CD4-positive, alpha-beta memory T cell (primary cell): ENCODE measurements around the gene SELENOV. TPM values are rescaled to one million over a fixed set of nuclear protein-coding genes. Genes with fewer than 3 reads are reported as not detected.

Experiments used
- CTCF ChIA-PET: fragments of 350-600 bp; sonication (Branson Sonifier 250); formaldehyde crosslinking; loops from one replicate; lab custom pipeline; 2021; ENCODE audit warnings: inconsistent platforms; ENCODE audit not compliant: partially characterized antibody; lab: Charles Lee
- POLR2A ChIA-PET: fragments of 350-600 bp; sonication (Branson Sonifier 250); formaldehyde crosslinking; loops from one replicate; lab custom pipeline; 2021; ENCODE audit not compliant: partially characterized antibody; lab: Charles Lee
- DNase-seq, 5 donors: peaks; one replicate each; pipeline versions ENCODE4 v3.0.0 to v3.0.0-alpha.2; 2020 to 2022; ENCODE audit warnings: mixed read lengths in 1 of 5
- H3K27ac ChIP-seq: one replicate; pipeline ENCODE4 v1.7.0; 2013; ENCODE audit warnings: low read depth, low read length
- H3K27me3 ChIP-seq: 2 replicates; pipeline ENCODE4 v1.7.0; 2013; ENCODE audit warnings: mild to moderate bottlenecking, low read length, moderate library complexity; ENCODE audit not compliant: insufficient read depth
- H3K36me3 ChIP-seq: 2 replicates; pipeline ENCODE4 v1.7.0; 2013; ENCODE audit warnings: mild to moderate bottlenecking, low read length, moderate library complexity; ENCODE audit not compliant: insufficient read depth
- H3K4me1 ChIP-seq: 2 replicates; pipeline ENCODE4 v1.7.0; 2013; ENCODE audit warnings: mild to moderate bottlenecking, low read length, moderate library complexity; ENCODE audit not compliant: insufficient read depth
- H3K4me3 ChIP-seq, 2 donors: one replicate each; pipeline ENCODE4 v1.7.0; 2013; ENCODE audit warnings: low read length in 2 of 2, mild to moderate bottlenecking in 1 of 2
- H3K9me3 ChIP-seq, 2 donors: one replicate each; pipeline ENCODE4 v1.7.0; 2013; ENCODE audit warnings: low read length in 2 of 2, control low read depth in 1 of 2; ENCODE audit not compliant: control insufficient read depth in 1 of 2
- H3K27ac Mint-ChIP-seq, 7 donors: one replicate each; pipeline ENCODE4 v1.8.0; 2020 to 2021; ENCODE audit warnings: mixed read lengths in 7 of 7, mild to moderate bottlenecking in 6 of 7, inconsistent platforms in 3 of 7, moderate library complexity in 3 of 7
- H3K27me3 Mint-ChIP-seq, 2 donors: one replicate each; pipeline ENCODE4 v1.8.0; 2020 to 2021; ENCODE audit warnings: mixed read lengths in 2 of 2
- H3K36me3 Mint-ChIP-seq, 2 donors: one replicate each; pipeline ENCODE4 v1.8.0; 2020 to 2021; ENCODE audit warnings: mixed read lengths in 2 of 2, inconsistent platforms in 1 of 2, mild to moderate bottlenecking in 1 of 2
- H3K4me1 Mint-ChIP-seq, 4 donors: one replicate each; pipeline ENCODE4 v1.8.0; 2020 to 2021; ENCODE audit warnings: mixed read lengths in 4 of 4, mild to moderate bottlenecking in 1 of 4
- H3K4me3 Mint-ChIP-seq, 8 donors: one replicate each; pipeline ENCODE4 v1.8.0; 2020 to 2021; ENCODE audit warnings: mixed read lengths in 8 of 8, mild to moderate bottlenecking in 7 of 8, moderate library complexity in 6 of 8, inconsistent platforms in 3 of 8
- H3K9me3 Mint-ChIP-seq, 8 donors: one replicate each; pipeline ENCODE4 v1.8.0; 2020 to 2021; ENCODE audit warnings: mixed read lengths in 8 of 8, mild to moderate bottlenecking in 5 of 8, inconsistent platforms in 3 of 8, moderate library complexity in 1 of 8
- intact Hi-C: fragments of 100-400 bp; cut with micrococcal nuclease; formaldehyde crosslinking; loops from one replicate; pipeline ENCODE4 v1.15.1; 2023
- polyA plus RNA-seq, 2 donors: library from polyadenylated mRNA; unstranded; fragments of 300-500 nt; fragmentation: Illumina TruSeq; gene quantifications; one replicate each; pipeline ENCODE4 v1.2.3, GENCODE V29; 2021
- total RNA-seq, 2 experiments: library from RNA; stranded (reverse); gene quantifications; one replicate each; pipeline ENCODE4 v1.2.3, GENCODE V29; 2021

SELENOV gene
- total and polyA plus RNA-seq, 4 experiments from 2014 or later, result not detected

DNA sequence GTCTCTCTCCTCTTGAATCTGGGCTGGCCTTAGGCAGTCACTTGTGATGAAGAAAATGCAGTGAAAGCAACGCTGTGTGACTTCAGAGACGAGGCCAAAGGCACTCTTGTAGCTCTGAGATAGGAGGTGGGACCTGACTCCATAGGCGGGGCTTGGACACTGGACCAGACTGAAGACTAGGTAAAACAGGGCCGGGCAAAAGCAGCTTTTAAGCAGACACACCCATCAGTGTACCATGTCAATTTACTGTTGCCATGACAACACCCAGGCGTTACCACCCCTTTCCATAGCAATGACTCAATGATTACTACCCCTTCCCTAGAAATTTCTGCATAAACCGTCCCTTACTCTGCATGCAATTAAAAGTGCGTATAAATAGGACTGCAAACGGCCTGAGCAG is 31.7 kb downstream of the SELENOV start:
- peaks cover 45% of the 10 kb centered on the region for H3K4me1 ChIP-seq
- POLR2A ChIA-PET, result no interaction called here
- Mint-ChIP-seq H3K27me3 (peaks cover 0 to 2% of the 10 kb centered on the region in 2 donors), H3K4me1 (peaks cover 25 to 50% (median 37%) of the 10 kb centered on the region in 4 donors), H3K36me3 (no peaks in the 10 kb centered on the region), H3K9me3 (no peaks in the 10 kb centered on the region), H3K27ac (peak overlapping the region in 4 of 7 donors; percentile 47 to 82 (median 62)), H3K4me3 (peak overlapping the region in 2 of 8 donors; percentile 30 to 32)
- DNase-seq, result no peak
- intact Hi-C loops, result no loop called here
- H3K4me3 ChIP-seq, result no peak overlapping the region
- H3K36me3 ChIP-seq, result no peaks in the 10 kb centered on the region
- H3K9me3 ChIP-seq, result no peaks in the 10 kb centered on the region
- H3K27me3 ChIP-seq, result no peaks in the 10 kb centered on the region
- no peak overlapping the region for H3K27ac ChIP-seq
- CTCF ChIA-PET, result interaction anchor here (4.1 kb wide), 1 partner anchor 127 kb away, joined by 39 read pairs; no protein-coding TSS in a partner anchor

DNA sequence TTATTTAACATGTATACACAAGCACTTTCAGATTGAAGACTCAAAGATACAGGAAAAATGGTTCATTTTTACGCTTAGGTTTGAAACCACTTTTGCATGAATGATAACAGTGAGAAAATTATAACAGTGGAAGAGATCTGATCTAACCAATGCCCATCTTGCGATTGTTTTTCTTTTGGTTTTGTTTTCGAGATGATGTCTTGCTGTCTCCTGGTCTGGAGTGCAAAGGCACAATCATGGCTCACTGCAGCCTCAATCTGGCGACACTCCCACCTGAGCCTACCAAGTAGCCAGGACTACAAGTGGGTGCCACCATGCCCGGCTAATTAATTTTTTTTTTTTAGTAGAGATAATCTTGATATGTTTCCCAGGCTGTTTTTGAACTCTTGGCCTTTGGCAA is 35.3 kb downstream of the SELENOV start:
- no peaks in the 10 kb centered on the region for H3K36me3 ChIP-seq
- H3K4me1 Mint-ChIP-seq, result peaks cover 11 to 20% (median 16%) of the 10 kb centered on the region in 4 donors

DNA sequence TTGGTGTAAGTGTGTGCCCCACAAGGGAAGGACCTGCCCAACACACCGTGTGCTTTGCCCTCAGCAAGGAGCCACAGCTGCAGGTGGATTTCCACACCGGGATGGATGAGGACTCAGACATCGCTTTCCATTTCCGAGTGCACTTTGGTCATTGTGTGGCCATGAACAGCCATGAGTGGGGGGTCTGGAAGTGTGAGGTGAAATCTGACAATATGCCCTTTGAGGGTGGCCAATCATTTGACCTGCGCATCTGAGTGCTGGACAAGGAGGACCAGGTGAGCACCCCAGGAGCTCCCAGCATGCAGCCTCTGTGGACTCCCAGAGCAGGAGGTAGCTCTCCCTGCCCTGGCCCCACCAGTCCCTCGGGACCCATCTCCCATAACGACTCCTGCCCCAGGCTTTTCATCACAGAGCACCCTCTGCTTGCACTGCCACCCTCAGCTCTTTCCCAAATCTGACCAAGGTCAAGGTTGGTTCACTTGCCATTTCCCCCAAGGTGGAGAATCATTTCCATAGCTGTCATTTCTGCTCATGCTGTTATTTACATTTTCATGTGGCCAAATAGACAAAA is 38.2 kb downstream of the SELENOV start:
- Histone ChIP-seq H3K27me3 (no peaks in the 10 kb centered on the region), H3K9me3 (no peaks in the 10 kb centered on the region), H3K4me1 (peaks cover 11% of the 10 kb centered on the region), H3K27ac (no peak overlapping the region), H3K36me3 (no peaks in the 10 kb centered on the region), H3K4me3 (no peak overlapping the region)
- intact Hi-C loops, result loop anchor here (5.0 kb wide), 1 partner anchor 74 kb away; no protein-coding TSS in a partner anchor
- Mint-ChIP-seq H3K27me3 (no peaks in the 10 kb centered on the region), H3K36me3 (no peaks in the 10 kb centered on the region), H3K27ac (no peak overlapping the region), H3K4me3 (no peak overlapping the region), H3K4me1 (peaks cover 9 to 13% (median 10%) of the 10 kb centered on the region in 4 donors), H3K9me3 (no peaks in the 10 kb centered on the region)
- ChIA-PET CTCF (interaction anchor here (0.8 to 6.9 kb wide), 3 partner anchors 20 to 213 kb away, joined by 3 to 100 read pairs (median 5); partner anchors contain the start of gene EID2B), POLR2A (interaction anchor here (0.7 kb wide), 1 partner anchor 117 kb away, joined by 3 read pairs; the partner anchor contains the start of gene RPS16)
- DNase-seq, result no peak

More for the DNA sequence above, 35.3 kb downstream of the SELENOV start:
- Mint-ChIP-seq H3K27ac (no peak overlapping the region), H3K27me3 (peaks cover 0 to 2% of the 10 kb centered on the region in 2 donors), H3K36me3 (no peaks in the 10 kb centered on the region), H3K9me3 (no peaks in the 10 kb centered on the region), H3K4me3 (no peak overlapping the region)
- Histone ChIP-seq H3K9me3 (no peaks in the 10 kb centered on the region), H3K27ac (no peak overlapping the region), H3K27me3 (no peaks in the 10 kb centered on the region), H3K4me1 (peaks cover 18% of the 10 kb centered on the region), H3K4me3 (no peak overlapping the region)
- DNase-seq, result no peak
- CTCF ChIA-PET, result interaction anchor here (1.1 to 6.9 kb wide), 4 partner anchors 8 to 123 kb away, joined by 4 to 100 read pairs (median 7); no protein-coding TSS in a partner anchor
- POLR2A ChIA-PET, result interaction anchor here (1.5 kb wide), 1 partner anchor 8 kb away, joined by 3 read pairs; no protein-coding TSS in a partner anchor
- intact Hi-C loops, result loop anchor here (5.0 kb wide), 1 partner anchor 77 kb away; no protein-coding TSS in a partner anchor

DNA sequence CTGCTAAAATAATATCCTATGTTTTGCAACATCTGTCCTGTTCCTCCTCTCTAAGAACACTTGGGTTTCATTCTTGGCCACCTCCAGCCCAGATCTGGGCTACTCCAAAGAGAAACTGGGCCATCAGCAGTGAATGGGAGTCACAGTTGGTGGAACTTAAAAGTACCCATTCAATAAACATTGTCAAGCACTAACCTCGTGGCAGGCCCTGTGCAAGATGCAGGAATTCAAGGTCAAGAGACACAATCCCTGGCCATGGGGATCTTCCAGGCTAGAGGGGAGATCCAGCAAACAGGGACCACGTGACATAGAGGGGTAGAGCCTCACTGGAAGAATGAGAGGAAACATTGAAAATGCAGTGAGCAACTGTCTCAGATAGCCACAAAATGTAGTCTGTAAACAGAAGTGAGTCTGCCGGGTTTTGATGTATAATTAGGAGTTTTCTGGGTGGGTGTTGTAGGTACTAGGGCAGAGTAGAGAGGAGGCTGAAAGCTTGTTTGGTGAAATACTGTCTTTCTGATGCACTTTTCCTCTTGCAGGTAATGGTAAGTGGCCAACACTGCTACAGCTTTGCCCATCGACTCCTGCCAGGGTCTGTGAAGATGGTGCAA is 39.9 kb downstream of the SELENOV start:
- CTCF ChIA-PET, result interaction anchor here (1.1 to 6.9 kb wide), 2 partner anchors 73 to 119 kb away, joined by 3 to 100 read pairs; no protein-coding TSS in a partner anchor
- Histone ChIP-seq H3K4me1 (peaks cover 23% of the 10 kb centered on the region), H3K27ac (no peak overlapping the region), H3K36me3 (no peaks in the 10 kb centered on the region), H3K9me3 (no peaks in the 10 kb centered on the region), H3K4me3 (no peak overlapping the region), H3K27me3 (no peaks in the 10 kb centered on the region)
- Mint-ChIP-seq H3K27ac (no peak overlapping the region), H3K36me3 (no peaks in the 10 kb centered on the region), H3K4me1 (peaks cover 21 to 25% (median 22%) of the 10 kb centered on the region in 4 donors), H3K4me3 (no peak overlapping the region), H3K9me3 (no peaks in the 10 kb centered on the region), H3K27me3 (no peaks in the 10 kb centered on the region)
- POLR2A ChIA-PET, result no interaction called here
- no peak for DNase-seq
- intact Hi-C loops, result loop anchor here (5.0 kb wide), 1 partner anchor 72 kb away; no protein-coding TSS in a partner anchor

DNA sequence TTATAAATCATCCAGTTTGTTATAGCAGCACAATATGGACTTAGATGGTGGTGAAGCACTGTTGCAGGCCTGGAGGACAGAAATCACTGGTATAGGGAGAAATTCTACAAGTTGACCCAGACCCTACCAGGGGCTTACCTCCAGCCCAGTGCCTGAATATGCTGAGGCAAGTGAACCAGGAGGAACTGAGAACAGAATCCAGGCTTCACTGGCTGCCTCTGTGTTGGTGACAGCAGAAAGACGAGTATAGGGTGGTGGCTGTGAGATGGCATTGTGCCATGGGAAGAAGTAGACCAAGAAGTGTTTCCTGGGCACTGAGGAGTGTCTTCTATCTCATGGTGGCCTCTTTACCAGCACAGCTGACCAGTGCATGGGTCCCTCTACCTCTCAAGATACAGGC is 40.9 kb downstream of the SELENOV start:
- no peaks in the 10 kb centered on the region for H3K27me3 Mint-ChIP-seq
- CTCF ChIA-PET, result interaction anchor here (6.9 kb wide), 1 partner anchor 118 kb away, joined by 100 read pairs; no protein-coding TSS in a partner anchor
- peaks cover 23% of the 10 kb centered on the region for H3K4me1 ChIP-seq
- no peak overlapping the region for H3K4me3 Mint-ChIP-seq
- H3K27ac Mint-ChIP-seq, result peak overlapping the region in 1 of 7 donors; percentile 41
- H3K36me3 Mint-ChIP-seq, result no peaks in the 10 kb centered on the region
- H3K4me1 Mint-ChIP-seq, result peaks cover 21 to 25% (median 22%) of the 10 kb centered on the region in 4 donors
- no peak for DNase-seq
- H3K27me3 ChIP-seq, result no peaks in the 10 kb centered on the region
- no peaks in the 10 kb centered on the region for H3K9me3 Mint-ChIP-seq
- intact Hi-C loops, result no loop called here
- no peaks in the 10 kb centered on the region for H3K9me3 ChIP-seq
- no peak overlapping the region for H3K27ac ChIP-seq
- no peak overlapping the region for H3K4me3 ChIP-seq
- no peaks in the 10 kb centered on the region for H3K36me3 ChIP-seq
- POLR2A ChIA-PET, result no interaction called here

DNA sequence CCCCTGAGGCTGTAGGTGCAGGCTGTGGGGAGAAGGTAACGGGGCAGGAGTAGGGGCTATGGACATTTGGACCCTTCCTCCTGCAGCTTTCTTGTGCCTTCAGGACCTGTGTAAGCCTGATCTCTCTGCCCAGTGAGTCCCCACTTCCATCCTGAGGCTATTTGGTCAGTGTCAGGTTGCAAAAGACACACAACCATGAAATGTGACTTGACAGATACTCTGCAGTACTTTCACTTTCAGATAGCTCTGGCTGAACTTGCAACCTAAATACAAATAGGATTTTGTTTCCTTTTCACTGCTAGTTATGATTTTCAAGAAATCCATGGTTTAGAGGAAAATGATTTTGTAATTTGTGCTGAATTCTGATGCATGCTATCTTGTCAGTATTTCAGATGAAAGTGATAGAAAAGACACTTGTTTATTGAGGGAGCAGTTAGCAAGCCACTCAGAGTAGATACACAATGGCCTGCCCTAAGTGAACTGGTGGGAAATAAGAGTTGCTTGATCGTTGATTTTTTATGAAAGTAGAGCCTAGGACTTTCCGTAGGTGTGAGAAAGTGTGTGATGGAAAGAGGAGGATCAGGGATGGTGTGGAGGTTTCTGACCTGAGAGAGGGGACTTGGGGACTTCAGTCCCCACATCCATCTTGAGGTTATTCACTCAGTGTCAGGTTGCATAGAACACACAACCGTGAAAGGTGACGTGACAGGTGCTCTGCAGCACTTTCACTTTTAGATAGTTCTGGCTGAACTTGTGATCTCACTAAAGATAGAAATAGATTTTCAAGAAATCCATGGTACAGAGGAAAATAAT is 43.1 kb downstream of the SELENOV start:
- Mint-ChIP-seq H3K4me1 (peaks cover 21 to 25% (median 22%) of the 10 kb centered on the region in 4 donors), H3K27ac (peak overlapping the region; percentile 77 to 99 (median 96)), H3K9me3 (peaks cover 0 to 2% (median 0%) of the 10 kb centered on the region in 8 donors), H3K4me3 (peak overlapping the region; percentile 79 to 93 (median 85)), H3K36me3 (no peaks in the 10 kb centered on the region), H3K27me3 (no peaks in the 10 kb centered on the region)
- DNase-seq, result peak in 4 of 5 donors; percentile 26 to 66 (median 43)
- intact Hi-C loops, result loop anchor here (2.0 kb wide), 1 partner anchor 115 kb away; no protein-coding TSS in a partner anchor
- Histone ChIP-seq H3K27ac (peak overlapping the region; percentile 16), H3K4me3 (peak overlapping the region; percentile 37 to 41), H3K9me3 (no peaks in the 10 kb centered on the region), H3K4me1 (peaks cover 23% of the 10 kb centered on the region), H3K27me3 (no peaks in the 10 kb centered on the region), H3K36me3 (no peaks in the 10 kb centered on the region)
- CTCF ChIA-PET, result no interaction called here
- POLR2A ChIA-PET, result interaction anchor here (0.8 to 1.2 kb wide), 2 partner anchors 19 to 113 kb away, joined by 3 to 4 read pairs; partner anchors contain the start of gene SUPT5H
